ENCODE measurements around the gene METTL6.

The METTL6 gene

GRCh38 chr3:15382405-15382923, 44.9 kb downstream of the METTL6 start:
- TF ChIP-seq EZH2phosphoT487 (IDR thresholded peaks at IDR 0.05; ENCODE audit: low read length) (no peak), EZH2 (optimal IDR thresholded peaks at IDR 0.05; ENCODE audit: low read depth, low read length) (no peak), CTCF (IDR thresholded peaks at IDR 0.05; ENCODE audit: low read length) (no peak)
- DNase-seq: no peak
- Histone ChIP-seq H3K9me3 (replicated peaks; ENCODE audit: insufficient read depth, low read length) (no peaks in the 10 kb centered on the region), H3K9me2 (replicated peaks; ENCODE audit: insufficient read depth, low read length) (no peaks in the 10 kb centered on the region), H3K36me3 (replicated peaks; ENCODE audit: insufficient read depth, low read length) (no peaks in the 10 kb centered on the region), H3K27ac (ENCODE audit: low read length) (no peak overlapping the region), H3K79me2 (ENCODE audit: low read length) (no peaks in the 10 kb centered on the region), H2AFZ (ENCODE audit: low read length) (no peak overlapping the region), H4K20me1 (ENCODE audit: insufficient read depth, low read length) (no peaks in the 10 kb centered on the region), H3K4me3 (ENCODE audit: low read length) (no peak overlapping the region), H3K4me2 (ENCODE audit: low read depth, low read length) (no peak overlapping the region), H3K27me3 (replicated peaks; ENCODE audit: insufficient read depth, low read length) (no peaks in the 10 kb centered on the region), H3F3A (ENCODE audit: insufficient read depth, low read length) (peaks cover 27% of the 10 kb centered on the region), H3K9ac (ENCODE audit: low read length) (no peak overlapping the region), H3K4me1 (ENCODE audit: low read length) (peaks cover 42% of the 10 kb centered on the region)

GRCh38 chr3:15380980-15381890, 46.1 kb downstream of the METTL6 start:
- Histone ChIP-seq H3F3A (ENCODE audit: insufficient read depth, low read length) (peaks cover 26% of the 10 kb centered on the region), H3K27ac (ENCODE audit: low read length) (no peak overlapping the region), H3K4me2 (ENCODE audit: low read depth, low read length) (no peak overlapping the region), H3K4me1 (ENCODE audit: low read length) (peaks cover 30% of the 10 kb centered on the region), H3K4me3 (ENCODE audit: low read length) (no peak overlapping the region), H3K9me2 (replicated peaks; ENCODE audit: insufficient read depth, low read length) (no peaks in the 10 kb centered on the region), H2AFZ (ENCODE audit: low read length) (no peak overlapping the region), H4K20me1 (ENCODE audit: insufficient read depth, low read length) (no peaks in the 10 kb centered on the region), H3K36me3 (replicated peaks; ENCODE audit: insufficient read depth, low read length) (no peaks in the 10 kb centered on the region), H3K27me3 (replicated peaks; ENCODE audit: insufficient read depth, low read length) (no peaks in the 10 kb centered on the region), H3K9ac (ENCODE audit: low read length) (no peak overlapping the region), H3K9me3 (replicated peaks; ENCODE audit: insufficient read depth, low read length) (no peaks in the 10 kb centered on the region), H3K79me2 (ENCODE audit: low read length) (no peaks in the 10 kb centered on the region)
- TF ChIP-seq EZH2 (optimal IDR thresholded peaks at IDR 0.05; ENCODE audit: low read depth, low read length): no peak
- TF ChIP-seq EZH2phosphoT487 (IDR thresholded peaks at IDR 0.05; ENCODE audit: low read length): no peak
- no peak for DNase-seq

GRCh38 chr3:15377961-15378791, 49.2 kb downstream of the METTL6 start:
- DNase-seq: peak; percentile 96
- Histone ChIP-seq H3K9ac (ENCODE audit: low read length) (peak overlapping the region; percentile 6; the same call in 1 of the 2 replicates), H3K9me2 (replicated peaks; ENCODE audit: insufficient read depth, low read length) (no peaks in the 10 kb centered on the region), H3K4me2 (ENCODE audit: low read depth, low read length) (peak overlapping the region; percentile 39; the same call in 1 of the 2 replicates), H3K27ac (ENCODE audit: low read length) (peak overlapping the region; percentile 43; the same call in 1 of the 2 replicates), H3K4me1 (ENCODE audit: low read length) (peaks cover 3% of the 10 kb centered on the region; the same call in 1 of the 2 replicates), H2AFZ (ENCODE audit: low read length) (peak overlapping the region; percentile 78), H3K4me3 (ENCODE audit: low read length) (no peak overlapping the region), H3F3A (ENCODE audit: insufficient read depth, low read length) (no peaks in the 10 kb centered on the region), H3K27me3 (replicated peaks; ENCODE audit: insufficient read depth, low read length) (no peaks in the 10 kb centered on the region), H4K20me1 (ENCODE audit: insufficient read depth, low read length) (no peaks in the 10 kb centered on the region), H3K9me3 (replicated peaks; ENCODE audit: insufficient read depth, low read length) (no peaks in the 10 kb centered on the region), H3K79me2 (ENCODE audit: low read length) (no peaks in the 10 kb centered on the region), H3K36me3 (replicated peaks; ENCODE audit: insufficient read depth, low read length) (no peaks in the 10 kb centered on the region)
- peak; percentile 88 for TF ChIP-seq CTCF (IDR thresholded peaks at IDR 0.05; ENCODE audit: low read length)
- no peak for TF ChIP-seq EZH2 (optimal IDR thresholded peaks at IDR 0.05; ENCODE audit: low read depth, low read length)
